Body of pancreas (tissue), 4 donors: ENCODE measurements around the gene TUBG2.

Experiments used
- CTCF ChIP-seq, 7 experiments: fragments of 450-650 bp in 4 of 7; fragments of 200-600 bp in 3 of 7; sonication (generic) in 3 of 7; IDR thresholded peaks; one replicate each; pipeline ENCODE4 v1.5.1; 2016 to 2019; ENCODE audit warnings: antibody characterized with exemption in 7 of 7
- POLR2A ChIP-seq, 3 donors: fragments of 450-650 bp; IDR thresholded peaks; one replicate each; pipeline ENCODE4 v1.6.1; 2016; ENCODE audit warnings: antibody characterized with exemption in 3 of 3, mild to moderate bottlenecking in 2 of 3

- TF ChIP-seq CTCF (IDR thresholded peaks at IDR 0.05) (no peak), POLR2A (IDR thresholded peaks at IDR 0.05) (no peak)
Observed at GRCh38 chr17:42682722-42683403, 23.8 kb downstream of the TUBG2 start.
